Smooth muscle cell (in vitro differentiated cells): Measurements from ENCODE around the gene NANOGP8. TPM values are rescaled to one million over a fixed set of nuclear protein-coding genes. Genes with fewer than 3 reads are reported as not detected.

ENCODE experiments used
- DNase-seq: peaks from one replicate; lab custom pipeline; 2025; ENCODE audit not compliant: unreplicated experiment; lab: John Stamatoyannopoulos, UW
- H2AFZ ChIP-seq: fragments of 200-600 bp; sonication (generic); 2 replicates; pipeline ENCODE4 v1.6.0; 2016; ENCODE audit warnings: antibody characterized with exemption, low read depth, mild to moderate bottlenecking
- H3F3A ChIP-seq: fragments of 200-600 bp; sonication (generic); 2 replicates; pipeline ENCODE4 v1.6.0; 2017; ENCODE audit warnings: antibody characterized with exemption, low read depth
- H3K27ac ChIP-seq: fragments of 200-600 bp; sonication (generic); 2 replicates; pipeline ENCODE4 v1.5.1; 2016; ENCODE audit warnings: low read depth, mild to moderate bottlenecking
- H3K27me3 ChIP-seq: fragments of 200-600 bp; sonication (generic); 2 replicates; pipeline ENCODE4 v1.6.1; 2016; ENCODE audit warnings: low read depth, mild to moderate bottlenecking
- H3K36me3 ChIP-seq: fragments of 200-600 bp; sonication (generic); 2 replicates; pipeline ENCODE4 v1.5.1; 2016; ENCODE audit warnings: low read depth
- H3K4me1 ChIP-seq: fragments of 200-600 bp; sonication (generic); 2 replicates; pipeline ENCODE4 v1.5.1; 2016; ENCODE audit warnings: low read depth
- H3K4me2 ChIP-seq: fragments of 200-600 bp; sonication (generic); 2 replicates; pipeline ENCODE4 v1.6.0; 2016; ENCODE audit warnings: mild to moderate bottlenecking
- H3K4me3 ChIP-seq: fragments of 200-600 bp; sonication (generic); 2 replicates; pipeline ENCODE4 v1.5.1; 2016; ENCODE audit warnings: mild to moderate bottlenecking
- H3K79me2 ChIP-seq: fragments of 200-600 bp; sonication (generic); 2 replicates; pipeline ENCODE4 v1.6.0; 2016; ENCODE audit warnings: low read depth, mild to moderate bottlenecking
- H3K9ac ChIP-seq: fragments of 200-600 bp; sonication (generic); 2 replicates; pipeline ENCODE4 v1.6.0; 2016; ENCODE audit warnings: low read depth
- H3K9me3 ChIP-seq: fragments of 200-600 bp; sonication (generic); replicated peaks from 2 replicates; pipeline ENCODE4 v1.5.1; 2016; ENCODE audit warnings: low read depth
- H4K20me1 ChIP-seq: fragments of 200-600 bp; sonication (generic); 2 replicates; pipeline ENCODE4 v1.6.0; 2016; ENCODE audit warnings: low read depth
- CTCF ChIP-seq: fragments of 200-600 bp; sonication (generic); IDR thresholded peaks from 2 replicates; pipeline ENCODE4 v1.5.1; 2017; ENCODE audit warnings: borderline replicate concordance, mild to moderate bottlenecking, antibody characterized with exemption; ENCODE audit not compliant: insufficient read depth, poor library complexity, severe bottlenecking
- WGBS: methylation state at CpG from one replicate; pipeline ENCODE4 v1.1.7; 2016; ENCODE audit warnings: low lambda C conversion rate; 5-methylcytosine and 5-hydroxymethylcytosine counted together
- polyA plus RNA-seq: library from polyadenylated mRNA; unstranded; fragments of >200 nt; fragmentation: Nextera tagmentation; extraction: Ambion mirVana; gene quantifications from 2 replicates; pipeline ENCODE4 v1.2.1, GENCODE V29; 2016
- total RNA-seq: library from RNA; depleted of rRNA; stranded (reverse); fragments of >200 nt; gene quantifications from 2 replicates; pipeline ENCODE4 v1.2.3, GENCODE V29; 2014

Gene NANOGP8
- total and polyA plus RNA-seq, 2 experiments from 2014 or later = not detected

GRCh38 chr15:35112346-35112745 is 27.3 kb upstream of the NANOGP8 start:
- no peaks in the 10 kb centered on the region for H3K9me3 ChIP-seq
- 92% methylated on average over 2 of the region's 2 CpGs for WGBS
- DNase-seq = no peak

DNA sequence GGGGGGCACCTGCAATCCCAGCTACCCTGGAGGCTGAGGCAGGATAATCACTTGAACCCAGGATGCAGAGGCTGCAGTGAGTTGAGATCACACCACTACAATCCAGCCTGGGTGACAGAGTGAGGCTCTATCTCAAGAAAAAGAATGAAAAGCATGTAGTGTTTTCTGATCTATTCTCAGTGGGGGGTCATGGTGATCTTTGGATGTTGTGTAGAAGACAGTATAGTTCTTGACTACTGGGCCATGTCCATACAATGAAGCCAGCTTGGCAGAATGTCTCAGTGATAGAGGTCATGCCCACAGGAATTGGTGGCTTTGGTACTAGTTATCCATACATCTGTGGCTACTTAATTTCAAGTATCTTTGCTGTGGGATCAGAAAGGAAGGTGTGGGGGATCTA is 26.8 kb upstream of the NANOGP8 start:
- TF ChIP-seq CTCF = no peak
- H3K4me2 ChIP-seq = no peak overlapping the region
- H3K9ac ChIP-seq = no peak overlapping the region
- DNase-seq = no peak
- H3K27me3 ChIP-seq = no peaks in the 10 kb centered on the region
- no peaks in the 10 kb centered on the region for H3K4me1 ChIP-seq
- H3K9me3 ChIP-seq = no peaks in the 10 kb centered on the region
- H3K27ac ChIP-seq = no peak overlapping the region
- no peak overlapping the region for H2AFZ ChIP-seq
- no peak overlapping the region for H3K4me3 ChIP-seq
- H3F3A ChIP-seq = no peaks in the 10 kb centered on the region
- H4K20me1 ChIP-seq = no peaks in the 10 kb centered on the region
- H3K36me3 ChIP-seq = no peaks in the 10 kb centered on the region
- no peaks in the 10 kb centered on the region for H3K79me2 ChIP-seq

More at GRCh38 chr15:35112346-35112745, 27.3 kb upstream of the NANOGP8 start:
- Histone ChIP-seq H3K4me1 (no peaks in the 10 kb centered on the region), H3K4me2 (no peak overlapping the region), H3K9ac (no peak overlapping the region), H3K79me2 (no peaks in the 10 kb centered on the region), H3K36me3 (no peaks in the 10 kb centered on the region), H3K27me3 (no peaks in the 10 kb centered on the region), H4K20me1 (no peaks in the 10 kb centered on the region), H3K4me3 (no peak overlapping the region), H3K27ac (no peak overlapping the region), H2AFZ (no peak overlapping the region), H3F3A (no peaks in the 10 kb centered on the region)
- TF ChIP-seq CTCF = no peak

- Histone ChIP-seq H3K36me3 (no peaks in the 10 kb centered on the region), H3K4me2 (no peak overlapping the region), H2AFZ (no peak overlapping the region), H3K79me2 (no peaks in the 10 kb centered on the region), H3K4me3 (no peak overlapping the region), H3K9ac (no peak overlapping the region), H4K20me1 (no peaks in the 10 kb centered on the region), H3K4me1 (no peaks in the 10 kb centered on the region), H3K27ac (no peak overlapping the region), H3F3A (no peaks in the 10 kb centered on the region), H3K27me3 (no peaks in the 10 kb centered on the region), H3K9me3 (no peaks in the 10 kb centered on the region)
- no peak for TF ChIP-seq CTCF
- no peak for DNase-seq
These were observed 23.4 kb upstream of the NANOGP8 start for GRCh38 chr15:35108453-35108852.

DNA sequence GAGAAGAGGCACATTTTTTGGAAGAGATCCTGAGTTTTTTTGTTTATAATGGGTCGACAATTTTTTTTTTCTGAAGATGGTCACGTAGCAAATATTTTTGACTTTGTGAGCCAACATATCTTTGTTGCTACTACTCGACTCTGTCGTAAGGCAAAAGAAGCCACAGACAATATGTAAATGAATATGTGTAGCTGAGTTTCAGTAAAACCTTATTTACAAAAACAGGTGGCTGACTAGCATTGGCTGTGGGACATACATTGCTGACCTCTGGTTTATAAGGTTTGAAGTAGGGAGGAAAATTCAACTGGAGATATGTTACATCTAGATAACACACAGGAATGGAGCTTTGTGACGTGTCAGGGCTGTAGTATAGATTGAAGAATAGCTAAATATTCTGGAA is 22.5 kb upstream of the NANOGP8 start:
- Histone ChIP-seq H3K27me3 (no peaks in the 10 kb centered on the region), H3F3A (no peaks in the 10 kb centered on the region), H3K4me3 (no peak overlapping the region), H3K9me3 (no peaks in the 10 kb centered on the region), H3K79me2 (no peaks in the 10 kb centered on the region), H3K9ac (no peak overlapping the region), H3K27ac (no peak overlapping the region), H3K4me1 (no peaks in the 10 kb centered on the region), H4K20me1 (no peaks in the 10 kb centered on the region), H3K4me2 (no peak overlapping the region), H3K36me3 (no peaks in the 10 kb centered on the region), H2AFZ (no peak overlapping the region)
- TF ChIP-seq CTCF = no peak
- no peak for DNase-seq
- WGBS = 92% methylated on average over 5 of the region's 5 CpGs
